ENCODE data around the gene PTTG1. TPM values are rescaled to one million over a fixed set of nuclear protein-coding genes. Genes with fewer than 3 reads are reported as not detected.

Gene PTTG1
- total RNA-seq, 4 donors from 2014 or later, result 9.1 to 36.3 (median 14.4) TPM

GRCh38 chr5:160423099-160423498, 1.4 kb downstream of the PTTG1 start:
- H3K27ac ChIP-seq, result peak overlapping the region in 1 of 4 donors; percentile 9
- H3K4me1 ChIP-seq, result peaks cover 0 to 17% (median 0%) of the 10 kb centered on the region in 4 donors
- H3K36me3 ChIP-seq, result no peaks in the 10 kb centered on the region
- DNase-seq, result no peak
- TF ChIP-seq POLR2A (IDR thresholded peaks at IDR 0.05), result no peak
- TF ChIP-seq CTCF (IDR thresholded peaks at IDR 0.05), result no peak
- H3K9me3 ChIP-seq, result no peaks in the 10 kb centered on the region
- no peaks in the 10 kb centered on the region for H3K27me3 ChIP-seq
- H3K4me3 ChIP-seq, result no peak overlapping the region

- Histone ChIP-seq H3K36me3 (no peaks in the 10 kb centered on the region), H3K4me3 (no peak overlapping the region), H3K27me3 (no peaks in the 10 kb centered on the region), H3K4me1 (peaks cover 0 to 5% (median 0%) of the 10 kb centered on the region in 4 donors), H3K9me3 (no peaks in the 10 kb centered on the region), H3K27ac (no peak overlapping the region)
- TF ChIP-seq POLR2A (IDR thresholded peaks at IDR 0.05) (no peak), CTCF (IDR thresholded peaks at IDR 0.05) (no peak)
- DNase-seq, result no peak
Measured at GRCh38 chr5:160427607-160428006, 6.0 kb downstream of the PTTG1 start.

GRCh38 chr5:160432196-160432595, 10.5 kb downstream of the PTTG1 start:
- no peaks in the 10 kb centered on the region for H3K36me3 ChIP-seq
- H3K9me3 ChIP-seq, result no peaks in the 10 kb centered on the region
- no peak overlapping the region for H3K4me3 ChIP-seq
- DNase-seq, result no peak
- TF ChIP-seq CTCF (IDR thresholded peaks at IDR 0.05), result no peak
- no peak for TF ChIP-seq POLR2A (IDR thresholded peaks at IDR 0.05)
- H3K27ac ChIP-seq, result no peak overlapping the region
- H3K27me3 ChIP-seq, result no peaks in the 10 kb centered on the region
- no peaks in the 10 kb centered on the region for H3K4me1 ChIP-seq

GRCh38 chr5:160432787-160433186, 11.1 kb downstream of the PTTG1 start:
- TF ChIP-seq POLR2A (IDR thresholded peaks at IDR 0.05) (no peak), CTCF (IDR thresholded peaks at IDR 0.05) (no peak)
- Histone ChIP-seq H3K9me3 (no peaks in the 10 kb centered on the region), H3K36me3 (no peaks in the 10 kb centered on the region), H3K27me3 (no peaks in the 10 kb centered on the region), H3K4me1 (no peaks in the 10 kb centered on the region), H3K4me3 (no peak overlapping the region), H3K27ac (no peak overlapping the region)
- no peak for DNase-seq

GRCh38 chr5:160434022-160434531, 12.4 kb downstream of the PTTG1 start:
- H3K27me3 ChIP-seq, result no peaks in the 10 kb centered on the region
- no peak overlapping the region for H3K27ac ChIP-seq
- no peak overlapping the region for H3K4me3 ChIP-seq
- peaks cover 0 to 9% (median 0%) of the 10 kb centered on the region in 4 donors for H3K4me1 ChIP-seq
- no peaks in the 10 kb centered on the region for H3K36me3 ChIP-seq
- DNase-seq, result peak in 2 of 3 donors; percentile 81 to 82
- no peaks in the 10 kb centered on the region for H3K9me3 ChIP-seq
- TF ChIP-seq POLR2A (IDR thresholded peaks at IDR 0.05), result no peak
- TF ChIP-seq CTCF (IDR thresholded peaks at IDR 0.05), result no peak

GRCh38 chr5:160435532-160435931, 13.9 kb downstream of the PTTG1 start:
- no peaks in the 10 kb centered on the region for H3K27me3 ChIP-seq
- H3K36me3 ChIP-seq, result no peaks in the 10 kb centered on the region
- H3K9me3 ChIP-seq, result no peaks in the 10 kb centered on the region
- no peak overlapping the region for H3K27ac ChIP-seq
- no peak for TF ChIP-seq CTCF (IDR thresholded peaks at IDR 0.05)
- no peak for TF ChIP-seq POLR2A (IDR thresholded peaks at IDR 0.05)
- H3K4me3 ChIP-seq, result no peak overlapping the region
- DNase-seq, result no peak
- peaks cover 0 to 9% (median 0%) of the 10 kb centered on the region in 4 donors for H3K4me1 ChIP-seq

Data from Peyer's patch (tissue), 4 donors.